ENCODE results near the gene TM7SF2.

GRCh38 chr11:65116370-65117205, 4.9 kb downstream of the TM7SF2 start:
- no peak for TF ChIP-seq CTCF (IDR thresholded peaks at IDR 0.05)
- TF ChIP-seq POLR2A (IDR thresholded peaks at IDR 0.05) = no peak
- TF ChIP-seq EP300 (IDR thresholded peaks at IDR 0.05) = no peak
- peak; percentile 40 for TF ChIP-seq POLR2AphosphoS5 (IDR thresholded peaks at IDR 0.05)

Measured in gastroesophageal sphincter (tissue), 3 donors.